Adrenal gland (tissue), 12 donors: ENCODE data around the gene FYN. TPM values are rescaled to one million over a fixed set of nuclear protein-coding genes. Genes with fewer than 3 reads are reported as not detected.

ENCODE experiments used
- DNase-seq, 7 donors: peaks; one replicate each; pipeline ENCODE4 v3.0.0-alpha.2; 2019 to 2020
- H3K27ac ChIP-seq, 5 donors: fragments of 200-600 bp; sonication (generic) in 4 of 5; 1 replicate in 3 of 5; 2 replicates in 2 of 5; pipeline versions ENCODE4 v1.5.1 to v1.8.0; 2016 to 2020; ENCODE audit warnings: mild to moderate bottlenecking in 1 of 5
- H3K27me3 ChIP-seq: fragments of 200-600 bp; 2 replicates; pipeline ENCODE4 v1.8.0; 2021
- H3K36me3 ChIP-seq, 2 donors: fragments of 200-600 bp; replicated peaks in 1 of 2; 1 replicate in 1 of 2; 2 replicates in 1 of 2; pipeline versions ENCODE4 v1.5.1 to v1.8.0; 2018 to 2022
- H3K4me1 ChIP-seq, 2 donors: fragments of 200-600 bp; replicated peaks in 1 of 2; 1 replicate in 1 of 2; 2 replicates in 1 of 2; pipeline versions ENCODE4 v1.5.1 to v1.8.0; 2018 to 2021
- H3K4me3 ChIP-seq, 4 donors: fragments of 200-600 bp; sonication (generic) in 3 of 4; one replicate each; pipeline ENCODE4 v1.5.1; 2016 to 2018
- H3K9me3 ChIP-seq, 3 donors: fragments of 200-600 bp; sonication (generic) in 1 of 3; replicated peaks in 1 of 3; 1 replicate in 2 of 3; 2 replicates in 1 of 3; pipeline versions ENCODE4 v1.5.1 to v1.8.0; 2016 to 2021
- POLR2A ChIP-seq, 2 donors: fragments of 450-650 bp; IDR thresholded peaks; one replicate each; pipeline ENCODE4 v1.6.1; 2017; ENCODE audit warnings: antibody characterized with exemption in 2 of 2, mild to moderate bottlenecking in 2 of 2, moderate library complexity in 1 of 2
- WGBS, 4 donors: extraction: QIAGEN DNeasy Blood & Tissue Kit in 2 of 4; methylation state at CpG; one replicate each; pipeline versions ENCODE4 v1.1.5 to v1.1.7; 2013 to 2017; 5-methylcytosine and 5-hydroxymethylcytosine counted together
- intact Hi-C, 2 donors: fragments of 100-400 bp; cut with DNase I; formaldehyde crosslinking; loops; one replicate each; pipeline versions ENCODE4 v1.14.1 to v1.15.0; 2022 to 2023
- polyA plus RNA-seq, 3 donors: library from polyadenylated mRNA; stranded (reverse); fragments of 200-250 nt in 2 of 3; fragments of 350-450 nt in 1 of 3; fragmentation: Illumina TruSeq in 1 of 3; extraction: RNeasy Lipid Tissue Mini Kit (QIAGEN cat#74804) in 1 of 3; gene quantifications; one replicate each; pipeline ENCODE4 v1.2.3, GENCODE V29; 2013 to 2014
- total RNA-seq, 9 donors: library from RNA; depleted of rRNA in 4 of 9; stranded (reverse); fragments of >200 nt in 4 of 9; fragments of 120-200 nt in 1 of 9; fragmentation: NEBNext Ultra II Directional in 1 of 9; extraction: Animal tissue kit (Norgen Biotek cat#: 25700) in 1 of 9; gene quantifications; one replicate each; pipeline versions ENCODE4 v1.1.0 to v1.2.4, GENCODE V29; 2013 to 2023
- TF ChIP-seq, protein P1 (sequence below), 6 experiments: fragments of 450-650 bp in 4 of 6; fragments of 200-600 bp in 2 of 6; sonication (generic) in 1 of 6; IDR thresholded peaks; 1 replicate in 5 of 6; 2 replicates in 1 of 6; pipeline versions ENCODE4 v1.5.1 to v1.8.0; 2016 to 2021; ENCODE audit warnings: antibody characterized with exemption in 6 of 6, mild to moderate bottlenecking in 2 of 6, moderate library complexity in 1 of 6
- donor health status: healthy with polysubstance abuse.
- donor health status: Bipolar disorder and iron deficiency.
- donor health status: DM: yes; HTN: yes; CAD: no.
- donor health status: DM: no; HTN: no; CAD: no.
- donor health status: DM: no; HTN: no; CAD: no.
- donor health status: DM: yes; HTN: yes; CAD: no.

Gene FYN
- total and polyA plus RNA-seq, 12 donors, result 10.7 to 36.5 (median 19.8) TPM

DNA sequence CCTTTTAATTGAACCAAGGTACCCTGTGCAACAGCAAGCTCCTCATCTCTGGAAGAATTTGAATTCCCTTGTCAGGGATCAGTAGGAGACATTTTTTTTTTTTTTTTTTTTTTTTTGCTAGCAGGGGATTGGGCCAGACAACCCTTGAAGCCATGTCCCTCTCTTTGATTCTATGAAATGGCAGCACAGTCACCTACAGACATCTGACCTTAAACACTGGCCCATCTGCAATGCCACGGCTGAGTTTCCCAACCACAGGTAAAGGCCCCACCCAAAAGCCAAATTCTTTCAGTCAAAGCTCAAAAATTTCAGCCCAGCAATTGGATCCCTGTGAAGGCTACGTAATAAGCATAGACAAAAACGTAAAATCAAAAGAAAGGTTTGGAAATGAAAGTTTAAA, 94.2 kb downstream of the FYN start:
- Histone ChIP-seq H3K36me3 (no peaks in the 10 kb centered on the region), H3K4me3 (no peak overlapping the region), H3K27ac (no peak overlapping the region), H3K9me3 (no peaks in the 10 kb centered on the region), H3K4me1 (peaks cover 0 to 14% of the 10 kb centered on the region in 2 donors), H3K27me3 (no peaks in the 10 kb centered on the region)
- intact Hi-C loops, result no loop called here
- 89 to 94% (median 91%) methylated on average over 3 of the region's 3 CpGs for WGBS, 4 donors
- TF ChIP-seq, protein P1, sequence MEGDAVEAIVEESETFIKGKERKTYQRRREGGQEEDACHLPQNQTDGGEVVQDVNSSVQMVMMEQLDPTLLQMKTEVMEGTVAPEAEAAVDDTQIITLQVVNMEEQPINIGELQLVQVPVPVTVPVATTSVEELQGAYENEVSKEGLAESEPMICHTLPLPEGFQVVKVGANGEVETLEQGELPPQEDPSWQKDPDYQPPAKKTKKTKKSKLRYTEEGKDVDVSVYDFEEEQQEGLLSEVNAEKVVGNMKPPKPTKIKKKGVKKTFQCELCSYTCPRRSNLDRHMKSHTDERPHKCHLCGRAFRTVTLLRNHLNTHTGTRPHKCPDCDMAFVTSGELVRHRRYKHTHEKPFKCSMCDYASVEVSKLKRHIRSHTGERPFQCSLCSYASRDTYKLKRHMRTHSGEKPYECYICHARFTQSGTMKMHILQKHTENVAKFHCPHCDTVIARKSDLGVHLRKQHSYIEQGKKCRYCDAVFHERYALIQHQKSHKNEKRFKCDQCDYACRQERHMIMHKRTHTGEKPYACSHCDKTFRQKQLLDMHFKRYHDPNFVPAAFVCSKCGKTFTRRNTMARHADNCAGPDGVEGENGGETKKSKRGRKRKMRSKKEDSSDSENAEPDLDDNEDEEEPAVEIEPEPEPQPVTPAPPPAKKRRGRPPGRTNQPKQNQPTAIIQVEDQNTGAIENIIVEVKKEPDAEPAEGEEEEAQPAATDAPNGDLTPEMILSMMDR (IDR thresholded peaks at IDR 0.05), result no peak
- DNase-seq, result no peak

DNA sequence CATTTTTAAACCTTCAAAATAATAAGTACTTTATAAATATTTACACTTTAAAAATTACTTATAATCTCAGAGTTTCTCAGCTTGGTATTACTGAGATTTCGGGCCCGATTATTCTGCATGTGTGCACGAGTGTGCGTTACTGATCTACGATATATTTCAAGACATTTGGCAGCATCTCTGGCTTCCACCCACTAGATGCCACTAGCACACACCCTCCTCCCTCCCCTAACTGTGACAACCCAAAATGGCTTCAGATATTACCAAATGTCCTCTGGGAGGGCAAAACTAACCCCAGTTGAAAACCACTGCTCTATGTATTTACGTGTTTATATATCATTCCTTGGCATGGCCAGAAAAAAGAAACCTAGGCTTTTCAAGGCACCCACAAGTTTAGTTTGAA, 95.9 kb downstream of the FYN start:
- no peaks in the 10 kb centered on the region for H3K27me3 ChIP-seq
- no peak overlapping the region for H3K27ac ChIP-seq
- TF ChIP-seq, protein P1 (IDR thresholded peaks at IDR 0.05), result no peak
- TF ChIP-seq POLR2A (IDR thresholded peaks at IDR 0.05), result no peak
- WGBS, 4 donors, result 84 to 94% (median 91%) methylated on average over 6 of the region's 6 CpGs
- intact Hi-C loops, result no loop called here
- peaks cover 0 to 14% of the 10 kb centered on the region in 2 donors for H3K4me1 ChIP-seq
- no peaks in the 10 kb centered on the region for H3K36me3 ChIP-seq
- no peak for DNase-seq
- H3K9me3 ChIP-seq, result no peaks in the 10 kb centered on the region
- no peak overlapping the region for H3K4me3 ChIP-seq

DNA sequence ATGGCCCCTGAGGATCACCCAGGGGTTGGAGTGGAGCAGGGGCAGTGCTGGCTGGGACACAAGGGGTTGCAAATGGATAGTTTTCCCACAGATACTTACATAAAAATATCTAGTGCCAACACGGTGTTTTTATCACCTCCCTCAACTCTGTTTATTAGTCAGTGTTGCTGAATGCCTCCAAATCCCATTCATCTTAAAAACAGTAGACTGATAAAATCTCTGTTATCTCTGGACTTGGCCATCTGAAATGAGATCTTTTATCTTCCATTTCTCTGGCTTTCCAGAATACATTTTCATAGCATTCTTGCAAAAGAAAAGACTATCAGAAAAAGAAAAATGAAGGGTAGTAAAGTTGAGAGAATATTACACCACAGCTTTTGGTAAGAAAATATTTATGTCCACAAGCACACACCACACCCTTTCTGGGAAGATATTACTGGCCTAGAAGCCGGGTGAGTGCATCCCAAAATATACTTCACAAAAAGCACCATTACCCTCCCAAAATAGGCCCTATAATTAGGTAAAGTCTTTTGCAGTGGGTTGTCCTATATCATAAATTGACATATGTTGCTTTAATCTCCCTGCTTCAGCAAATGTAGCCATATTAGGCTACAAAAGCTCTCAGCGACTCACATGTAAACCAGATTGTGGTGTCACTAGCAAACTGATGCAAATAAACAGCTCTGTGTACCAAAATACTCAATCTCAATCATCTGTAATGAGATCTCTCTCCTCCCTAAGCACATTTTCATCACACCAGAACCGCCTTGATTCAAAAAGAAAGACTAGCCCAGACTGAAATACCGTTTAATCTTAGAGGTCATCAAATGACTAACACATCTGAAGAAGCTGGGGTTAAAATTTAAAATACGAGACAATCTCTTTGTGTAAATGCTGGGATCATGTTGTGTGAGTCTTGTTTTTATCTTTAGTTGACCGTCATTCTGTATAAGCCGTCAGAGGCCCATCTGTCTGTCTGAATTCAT, 96.7 kb downstream of the FYN start:
- WGBS, 4 donors, result 39 to 66% (median 51%) methylated on average over 8 of the region's 8 CpGs
- Histone ChIP-seq H3K27ac (peak overlapping the region in 1 of 5 donors; percentile 29), H3K36me3 (no peaks in the 10 kb centered on the region), H3K4me1 (peaks cover 0 to 14% of the 10 kb centered on the region in 2 donors), H3K27me3 (no peaks in the 10 kb centered on the region), H3K9me3 (no peaks in the 10 kb centered on the region), H3K4me3 (no peak overlapping the region)
- intact Hi-C loops, result no loop called here
- TF ChIP-seq POLR2A (IDR thresholded peaks at IDR 0.05), result no peak
- no peak for DNase-seq

DNA sequence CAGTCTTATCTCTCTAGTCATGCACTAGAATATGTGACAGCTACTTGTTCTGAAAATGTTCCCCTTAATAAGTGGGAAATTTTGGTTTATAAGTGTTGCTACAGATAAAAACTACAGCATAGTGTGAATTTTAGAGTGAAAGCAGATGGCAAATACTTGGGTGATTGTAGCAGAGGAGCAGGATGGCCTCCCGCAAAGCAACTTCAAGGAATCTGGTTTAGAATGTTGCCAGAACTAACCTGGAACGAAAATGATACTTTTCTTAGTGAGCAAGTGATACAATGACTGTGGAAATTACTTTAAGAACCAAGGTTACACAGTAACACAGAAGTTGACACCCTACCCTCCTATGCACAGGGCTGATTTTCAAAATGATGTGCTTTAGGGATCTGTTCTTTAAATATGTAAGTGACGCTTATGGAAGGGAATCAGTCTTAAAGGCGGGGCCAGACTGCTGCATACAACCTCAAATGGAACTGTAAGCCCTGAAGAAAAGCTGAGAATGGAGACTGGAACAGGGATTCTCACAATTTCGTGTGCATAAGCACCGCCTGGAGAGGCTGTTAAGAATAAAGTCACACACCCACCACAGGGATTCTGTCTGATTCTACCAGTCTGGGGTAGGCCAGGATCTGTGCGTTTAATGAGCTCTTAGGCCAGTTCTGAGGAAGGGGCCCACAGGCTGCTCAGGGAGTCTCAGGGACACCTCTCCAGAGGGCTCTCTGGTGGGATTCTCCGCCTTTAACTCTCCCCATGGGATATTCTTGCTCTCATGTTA, 97.9 kb downstream of the FYN start:
- TF ChIP-seq, protein P1 (IDR thresholded peaks at IDR 0.05), result no peak
- no peak for TF ChIP-seq POLR2A (IDR thresholded peaks at IDR 0.05)
- Histone ChIP-seq H3K9me3 (no peaks in the 10 kb centered on the region), H3K27me3 (no peaks in the 10 kb centered on the region), H3K36me3 (no peaks in the 10 kb centered on the region), H3K4me3 (no peak overlapping the region), H3K4me1 (peaks cover 0 to 14% of the 10 kb centered on the region in 2 donors), H3K27ac (no peak overlapping the region)
- 84 to 93% (median 86%) methylated on average over 8 of the region's 8 CpGs for WGBS, 4 donors
- intact Hi-C loops, result no loop called here
- no peak for DNase-seq
